HG03571 (cell line): ENCODE data around the gene PCMTD2.
"Not testable (repeated sequence)": the region's sequence is repeated elsewhere in the genome, so short reads cannot be mapped to it uniquely, and the experiment has no call there.

Experiments used
- ATAC-seq: cut with Tn5 transposase; IDR thresholded peaks from one replicate; pipeline ENCODE4 v1.9.1; 2021; ENCODE audit not compliant: unreplicated experiment

Gene PCMTD2

DNA sequence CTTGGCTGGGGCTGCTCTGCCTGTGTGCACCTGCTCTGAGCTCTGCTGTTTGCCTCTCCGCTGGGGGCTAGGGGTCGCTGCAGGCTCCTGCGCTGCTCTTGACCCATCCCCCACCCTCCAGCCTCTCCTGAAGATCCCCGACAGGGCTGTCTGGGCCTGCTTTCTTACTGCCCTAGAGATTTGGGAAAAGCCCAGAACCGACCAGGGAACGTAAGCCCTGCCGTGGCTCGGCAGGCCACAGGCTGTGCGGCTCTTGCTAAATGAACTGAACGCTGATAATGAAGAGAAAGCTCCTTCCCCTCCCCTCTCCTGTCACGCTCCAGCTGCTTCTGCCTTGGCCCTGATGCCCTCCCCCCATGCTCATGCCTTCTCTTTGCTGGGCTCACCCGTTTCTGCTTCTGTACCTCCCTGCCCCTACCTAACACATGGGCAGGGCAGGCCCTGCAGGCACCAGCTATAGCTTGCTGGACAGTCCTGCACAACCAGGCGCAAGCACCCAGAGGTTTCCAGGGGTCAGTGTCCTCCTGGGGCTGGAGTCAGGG, 32.0 kb upstream of the PCMTD2 start:
- ATAC-seq: no peak

DNA sequence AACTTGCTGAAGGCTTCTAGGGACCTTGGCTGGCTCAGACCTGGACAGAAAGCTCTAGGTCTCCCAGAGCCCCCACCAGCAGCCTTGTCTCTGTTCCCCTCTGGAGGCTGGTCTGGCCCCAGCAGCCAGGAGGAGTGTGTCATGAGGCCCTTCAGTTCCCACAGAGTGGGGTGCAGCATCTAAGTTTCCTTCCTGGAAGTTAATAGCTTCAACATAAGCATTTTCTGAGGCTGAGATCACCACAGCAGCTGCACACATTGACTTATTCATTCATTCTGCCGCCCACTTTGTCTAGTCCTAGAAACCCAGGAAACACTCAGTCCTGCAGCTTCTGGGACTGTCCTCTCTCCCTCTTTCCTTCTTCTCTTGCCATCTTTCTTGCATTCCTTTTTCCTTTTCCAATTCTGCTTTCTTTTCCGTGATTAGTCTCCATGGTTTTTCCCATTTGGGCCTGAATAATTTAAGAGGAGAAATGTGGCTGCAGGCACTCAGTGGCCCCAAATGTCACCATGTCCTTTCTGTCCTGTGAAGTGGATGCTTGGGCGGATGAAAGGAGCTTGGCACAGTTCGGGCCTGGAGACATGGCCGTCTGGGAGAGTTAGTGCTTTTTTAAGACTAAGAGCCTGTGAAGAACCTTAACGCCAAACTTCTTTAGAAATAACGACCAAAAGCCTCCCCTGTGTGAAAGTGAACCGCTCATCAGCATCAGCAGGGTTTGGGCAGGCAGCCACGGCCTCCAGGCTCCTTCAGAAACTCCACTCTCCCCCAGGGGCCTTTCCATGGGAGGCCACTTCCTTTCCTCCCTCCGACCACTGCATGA, 31.0 kb upstream of the PCMTD2 start:
- ATAC-seq: no peak

DNA sequence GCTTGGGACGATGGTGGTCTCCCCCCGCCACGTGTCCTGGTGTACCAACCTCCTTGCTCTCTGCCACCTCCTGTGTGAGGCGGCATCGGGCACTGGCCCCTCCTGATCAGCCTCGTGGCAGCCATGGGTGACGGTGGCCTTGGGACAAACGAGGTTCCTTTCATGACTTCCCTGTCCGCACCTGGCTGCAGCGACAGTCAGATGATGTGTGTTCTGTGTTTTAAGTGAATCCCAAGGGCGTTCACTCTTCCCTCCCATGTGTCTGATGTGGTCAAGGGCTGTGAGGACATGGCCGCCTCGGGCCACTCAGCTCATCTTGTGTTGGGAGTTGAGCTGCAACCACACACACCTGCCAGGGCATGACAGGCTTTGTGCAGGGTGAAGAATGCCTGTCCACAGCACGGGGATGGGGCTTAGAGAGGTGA, 30.4 kb upstream of the PCMTD2 start:
- ATAC-seq: no peak

DNA sequence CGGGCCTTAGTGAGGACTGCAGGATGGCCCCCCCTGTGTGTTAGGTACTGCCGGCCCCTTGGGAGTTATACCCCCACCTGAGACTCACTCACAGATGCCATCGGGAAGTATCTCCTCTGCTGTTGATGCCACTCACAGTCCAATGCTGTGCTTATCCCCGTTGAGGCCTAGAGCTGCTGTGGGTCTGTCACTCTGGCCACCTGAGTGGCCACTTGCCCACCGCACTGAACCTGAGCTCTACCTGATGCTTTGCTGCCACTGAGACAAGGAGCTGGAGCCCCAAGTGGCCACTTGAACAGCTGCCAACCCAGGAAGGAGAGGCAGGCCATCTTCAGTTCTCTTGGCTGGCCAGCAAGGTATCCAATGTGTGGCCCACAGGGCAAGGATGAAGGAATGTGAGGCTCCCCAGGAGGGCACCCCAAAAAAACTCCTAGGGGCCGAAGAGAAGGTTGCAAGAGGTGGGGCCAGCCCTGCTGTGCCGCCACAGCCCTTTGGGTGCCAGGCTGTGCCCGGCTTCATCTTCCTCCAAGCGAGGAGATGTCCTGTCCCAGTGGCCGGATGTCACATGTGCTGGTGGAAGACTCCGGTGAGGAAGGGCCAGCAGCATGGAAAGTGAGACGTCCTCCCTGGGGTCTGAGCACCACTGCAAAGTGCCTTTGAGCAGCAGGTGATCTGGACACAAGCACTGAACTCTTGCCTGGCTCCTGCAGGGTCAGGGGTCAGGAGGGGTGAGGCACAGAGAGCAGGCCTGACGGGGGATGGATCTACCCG, 29.5 kb upstream of the PCMTD2 start:
- no peak for ATAC-seq

DNA sequence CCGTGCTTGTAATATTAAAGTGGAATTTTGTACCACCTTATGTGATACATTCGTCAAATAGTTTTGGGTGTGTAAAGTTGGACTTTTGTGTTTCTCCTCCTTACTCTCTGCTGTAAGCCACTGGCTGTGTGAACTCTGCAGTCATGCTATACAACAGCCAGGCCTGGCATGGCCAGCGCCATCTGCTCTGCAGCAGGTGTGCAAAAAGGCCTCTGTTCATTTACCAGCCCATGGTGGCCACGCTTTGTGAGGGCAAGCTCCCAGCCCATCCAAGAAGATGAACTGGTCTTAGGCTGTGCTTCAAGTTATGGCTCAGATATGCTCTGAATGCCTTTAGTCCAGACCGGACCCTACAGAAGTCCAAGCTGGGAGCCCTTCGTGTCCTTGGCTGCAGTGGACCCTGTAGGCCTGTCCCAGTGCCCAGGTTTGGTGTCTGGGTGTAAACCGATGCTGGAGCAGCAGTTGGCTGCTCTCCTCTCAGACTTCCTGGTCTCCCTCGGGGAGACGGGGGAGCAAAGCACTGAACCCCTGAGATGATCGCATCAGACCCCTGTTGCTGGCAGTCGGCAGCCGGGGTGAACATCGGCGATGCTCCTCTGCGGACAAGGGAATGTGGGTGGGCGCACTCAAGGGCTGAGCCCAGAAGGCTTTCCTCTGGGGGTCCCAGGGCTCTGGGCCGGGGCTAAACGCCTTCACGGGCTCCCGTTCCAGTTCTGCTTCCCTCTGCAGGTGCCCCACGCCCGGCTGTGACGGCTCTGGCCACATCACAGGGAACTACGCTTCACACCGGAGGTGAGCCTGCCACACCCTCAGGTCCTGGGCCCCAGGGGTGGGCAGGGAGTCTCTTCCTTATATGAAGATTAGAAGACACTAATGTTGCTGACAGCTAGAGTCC, 28.6 kb upstream of the PCMTD2 start:
- ATAC-seq: no peak

DNA sequence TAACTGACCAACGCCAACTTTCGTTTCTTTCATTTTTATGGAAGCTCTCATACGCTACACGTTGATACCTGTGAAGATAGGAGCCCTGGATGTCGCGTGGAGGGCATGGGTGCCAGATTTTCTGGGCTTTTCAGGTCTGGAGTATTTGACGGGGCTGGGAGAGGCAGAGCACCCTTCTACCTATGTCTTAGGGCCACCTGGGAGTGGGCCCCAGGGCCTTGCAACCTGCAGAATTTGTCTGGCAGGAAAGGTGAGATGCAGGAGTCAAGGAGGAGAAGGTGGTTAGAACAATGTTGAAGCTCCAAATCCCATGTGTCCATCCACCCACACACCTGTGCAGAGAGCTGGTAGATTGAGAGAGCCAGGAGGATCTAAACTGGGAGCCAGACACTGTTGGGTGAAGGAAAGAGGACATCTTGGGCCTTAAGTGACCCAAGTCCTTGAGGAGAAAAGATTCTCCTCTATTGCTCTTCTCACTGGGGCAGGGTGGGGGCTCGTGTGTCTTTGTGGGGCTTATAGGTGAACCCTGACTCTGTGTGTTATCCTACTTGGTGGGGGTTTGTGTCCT, 27.4 kb upstream of the PCMTD2 start:
- no peak for ATAC-seq

DNA sequence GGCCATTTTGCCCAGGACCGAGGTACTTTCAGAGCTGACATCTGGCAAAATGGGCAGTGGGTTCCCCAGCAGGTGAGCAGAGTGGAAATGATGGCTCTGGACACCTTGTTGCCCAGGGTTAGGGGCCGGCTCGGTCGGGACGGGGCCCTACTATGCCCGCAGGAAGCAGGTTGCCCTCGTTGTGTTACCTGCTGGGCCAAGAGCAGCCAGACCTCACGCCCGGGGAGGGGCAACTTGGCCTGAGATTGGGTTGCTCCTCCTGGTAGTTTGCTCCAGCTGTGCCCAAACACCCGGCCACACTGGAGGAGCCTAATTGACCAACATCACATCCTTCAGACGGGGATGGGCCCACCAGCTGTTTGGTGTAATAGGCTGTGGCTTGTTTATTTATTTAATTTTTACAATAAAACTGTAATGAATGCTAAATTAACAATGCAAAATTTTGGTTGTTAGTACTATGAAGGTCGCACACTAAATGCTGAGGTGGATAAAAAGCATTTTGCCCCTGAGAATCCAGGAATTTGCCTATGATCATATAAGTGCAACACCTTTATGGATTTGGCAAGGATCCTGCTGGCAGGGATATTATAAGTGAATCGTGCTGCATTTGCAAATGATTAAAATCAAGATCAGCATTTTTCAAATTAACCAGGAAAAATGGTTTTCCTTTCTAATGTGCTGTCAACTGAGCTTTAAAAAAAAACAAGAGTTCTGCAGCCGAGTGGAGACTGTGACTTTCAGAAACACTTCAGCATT, 26.6 kb upstream of the PCMTD2 start:
- ATAC-seq: no peak

DNA sequence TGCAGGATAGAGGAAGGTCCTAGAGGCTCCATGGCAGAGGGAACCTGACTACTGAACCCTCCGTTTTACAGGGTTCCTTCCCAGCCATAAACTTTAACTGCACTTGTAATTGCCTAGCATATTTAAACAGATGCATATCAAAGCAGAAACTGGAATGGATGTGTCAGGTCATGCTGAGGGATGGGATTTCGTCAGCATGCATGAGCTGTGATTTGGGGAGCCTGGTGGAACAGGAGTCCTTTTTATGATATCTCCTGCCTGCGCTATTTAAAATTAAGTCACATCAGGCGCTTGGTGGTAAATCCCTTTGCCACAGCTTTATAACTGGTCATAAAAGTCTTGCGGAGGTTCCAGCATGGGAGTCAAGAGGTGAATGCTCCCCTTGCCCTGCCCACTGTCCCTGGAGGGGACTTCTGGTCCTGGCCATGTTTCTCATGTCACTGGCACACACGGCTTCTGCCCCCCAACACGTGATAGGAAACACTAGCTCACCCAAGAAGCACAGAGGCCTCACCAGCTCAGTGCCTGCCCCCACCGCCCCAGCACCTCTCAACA, 26.0 kb upstream of the PCMTD2 start:
- ATAC-seq: no peak

DNA sequence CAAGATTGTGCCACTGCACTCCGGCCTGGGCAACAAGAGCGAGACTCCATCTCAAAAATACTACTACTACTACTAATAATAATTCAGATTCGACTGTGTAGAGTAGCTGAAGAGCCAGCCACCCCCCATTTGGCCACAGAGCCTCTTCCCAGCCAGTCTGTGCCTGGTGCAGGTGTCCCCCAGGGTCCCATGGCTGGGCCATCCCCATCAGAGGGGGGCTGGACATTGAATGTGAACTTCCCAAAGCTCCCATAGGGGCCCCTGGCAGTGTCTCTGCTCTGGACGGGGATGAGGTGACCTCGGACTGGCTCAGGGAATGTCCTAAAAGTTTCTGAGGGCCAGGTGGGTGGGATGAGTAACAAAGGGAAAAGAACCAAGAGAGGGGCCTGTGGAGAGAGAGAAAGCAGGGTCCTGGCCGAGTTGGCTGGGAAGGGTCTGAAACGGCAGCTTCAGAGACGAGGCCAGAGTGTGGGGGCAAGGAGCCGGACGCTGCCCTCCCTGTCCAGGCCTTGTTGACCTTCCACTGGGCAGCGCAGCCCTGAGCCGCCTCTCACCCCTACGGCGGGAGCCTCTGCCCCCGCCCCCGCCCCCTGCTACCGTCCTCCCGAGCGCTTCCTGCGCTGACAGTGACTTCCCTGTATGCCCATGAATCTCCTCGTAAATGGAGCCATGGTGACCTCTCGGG, 24.9 kb upstream of the PCMTD2 start:
- ATAC-seq: no peak

DNA sequence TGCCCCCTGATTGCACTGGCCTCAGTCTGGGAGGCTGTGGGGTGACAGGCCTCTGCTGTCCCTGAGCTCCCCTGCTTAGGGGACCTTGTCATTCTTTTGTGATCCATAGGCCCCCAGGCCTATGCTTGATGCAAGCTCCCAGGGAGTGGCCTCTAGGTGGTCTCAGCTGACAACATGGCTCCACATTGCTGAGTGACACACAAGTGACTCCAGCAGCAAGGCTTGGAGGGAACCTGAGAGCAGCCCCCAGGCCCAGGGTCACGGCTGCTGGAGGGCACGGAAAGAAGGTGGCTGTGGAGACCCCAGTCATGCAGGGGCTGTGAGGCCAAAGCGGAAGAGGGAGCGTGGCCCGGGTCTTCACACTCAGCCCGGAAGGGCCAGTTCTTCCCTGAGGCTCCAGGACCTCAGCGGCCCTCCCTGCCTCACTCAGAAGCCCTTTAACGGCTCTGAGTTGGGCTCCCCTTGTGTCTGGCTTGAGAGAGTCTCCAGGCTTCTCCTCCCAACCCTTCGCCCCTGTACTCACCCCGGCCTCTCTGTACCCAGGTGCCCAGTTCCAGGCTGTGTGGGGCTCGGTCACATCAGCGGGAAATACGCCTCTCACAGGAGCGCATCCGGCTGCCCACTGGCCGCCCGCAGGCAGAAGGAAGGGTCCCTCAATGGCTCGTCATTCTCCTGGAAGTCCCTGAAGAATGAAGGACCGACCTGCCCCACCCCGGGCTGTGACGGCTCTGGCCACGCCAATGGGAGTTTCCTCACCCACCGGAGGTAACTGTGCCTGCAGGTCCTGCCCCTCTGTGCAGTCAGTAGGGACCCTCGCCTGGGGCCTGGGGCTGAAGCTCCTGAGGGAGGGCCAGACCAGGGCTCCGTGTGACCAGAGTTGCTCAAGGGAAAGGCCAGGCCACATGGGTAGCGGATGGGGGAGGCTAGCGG, 23.7 kb upstream of the PCMTD2 start:
- ATAC-seq: no peak

DNA sequence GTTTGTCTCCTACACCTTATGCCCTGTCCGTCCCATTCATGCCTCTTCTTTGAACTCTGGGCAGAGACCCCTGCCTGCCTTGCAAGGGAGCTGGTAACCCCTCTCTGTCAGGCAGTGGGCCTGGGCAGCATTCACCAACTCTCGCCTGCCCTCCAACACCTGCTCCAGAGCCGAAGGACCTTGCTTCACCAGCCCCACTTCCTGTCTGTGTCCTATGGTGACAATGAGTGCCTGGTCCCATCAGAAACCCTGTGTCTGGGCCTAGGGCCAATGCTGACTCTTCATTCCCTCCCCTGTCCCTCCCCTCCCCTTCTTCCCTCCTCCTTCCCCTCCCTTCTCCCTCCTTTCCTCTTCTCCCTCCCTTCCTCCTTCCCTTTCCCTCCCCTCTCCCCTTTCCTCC, 22.8 kb upstream of the PCMTD2 start:
- no peak for ATAC-seq

DNA sequence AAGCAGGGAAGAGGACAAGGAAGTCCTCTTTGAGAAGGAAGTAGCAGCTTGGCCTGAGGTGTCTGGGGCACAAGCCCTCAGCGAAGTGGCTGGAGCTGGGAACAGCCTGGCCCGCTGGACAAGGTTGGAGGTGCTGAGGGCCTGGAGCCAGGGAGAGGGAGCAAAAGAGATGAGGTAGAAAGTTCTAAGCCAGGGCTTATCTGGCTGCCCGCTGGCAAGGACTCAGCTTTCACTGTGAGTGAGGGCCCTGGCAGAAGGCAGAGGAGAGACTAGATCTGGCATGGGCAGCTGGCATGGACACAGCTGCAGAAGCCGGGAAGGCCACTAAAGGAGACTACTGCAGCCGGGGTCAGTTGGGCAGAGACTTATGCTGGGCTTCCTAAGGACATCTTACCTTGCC, 21.8 kb upstream of the PCMTD2 start:
- no peak for ATAC-seq

DNA sequence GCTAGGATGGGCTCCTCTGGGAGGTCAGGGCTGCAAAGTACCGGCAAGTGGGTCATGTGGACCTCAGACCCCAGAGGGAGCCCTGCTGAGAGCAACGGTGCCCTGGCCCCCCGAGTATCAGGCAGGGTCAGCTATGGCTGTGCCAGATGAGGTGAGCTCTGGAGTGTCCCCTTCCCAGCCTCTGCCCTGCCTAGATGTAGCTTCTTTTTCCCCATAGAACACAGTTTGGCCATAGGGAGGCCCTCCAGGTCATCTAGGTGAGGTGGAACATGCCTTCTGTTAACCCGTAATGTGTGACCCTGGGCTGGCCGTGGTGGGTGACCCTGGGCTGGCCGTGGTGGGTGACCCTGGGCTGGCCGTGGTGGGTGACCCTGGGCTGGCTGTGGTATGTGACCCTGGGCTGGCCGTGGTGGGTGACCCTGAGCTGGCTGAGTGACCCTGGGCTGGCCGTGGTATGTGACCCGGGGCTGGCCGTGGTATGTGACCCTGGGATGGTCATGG, 21.2 kb upstream of the PCMTD2 start:
- ATAC-seq: no peak

DNA sequence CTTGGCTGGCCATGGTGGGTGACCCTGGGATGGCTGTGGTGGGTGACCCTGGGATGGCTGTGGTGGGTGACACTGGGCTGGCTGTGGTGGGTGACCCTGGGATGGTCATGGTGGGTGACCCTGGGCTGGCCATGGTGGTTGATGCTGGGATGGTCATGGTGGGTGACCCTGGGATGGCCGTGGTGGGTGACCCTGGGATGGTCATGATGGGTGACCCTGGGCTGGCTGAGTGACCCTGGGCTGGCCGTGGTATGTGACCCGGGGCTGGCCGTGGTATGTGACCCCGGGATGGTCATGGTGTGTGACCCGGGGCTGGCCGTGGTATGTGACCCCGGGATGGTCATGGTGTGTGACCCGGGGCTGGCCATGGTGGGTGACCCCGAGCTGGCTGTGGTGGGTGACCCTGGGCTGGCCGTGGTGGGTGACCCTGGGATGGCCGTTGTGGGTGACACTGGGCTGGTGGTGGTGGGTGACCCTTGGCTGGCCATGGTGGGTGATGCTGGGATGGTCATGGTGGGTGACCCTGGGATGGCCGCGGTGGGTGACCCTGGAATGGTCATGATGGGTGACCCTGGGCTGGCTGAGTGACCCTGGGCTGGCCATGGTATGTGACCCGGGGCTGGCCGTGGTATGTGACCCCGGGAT, 20.5 kb upstream of the PCMTD2 start:
- ATAC-seq: not testable (repeated sequence)

DNA sequence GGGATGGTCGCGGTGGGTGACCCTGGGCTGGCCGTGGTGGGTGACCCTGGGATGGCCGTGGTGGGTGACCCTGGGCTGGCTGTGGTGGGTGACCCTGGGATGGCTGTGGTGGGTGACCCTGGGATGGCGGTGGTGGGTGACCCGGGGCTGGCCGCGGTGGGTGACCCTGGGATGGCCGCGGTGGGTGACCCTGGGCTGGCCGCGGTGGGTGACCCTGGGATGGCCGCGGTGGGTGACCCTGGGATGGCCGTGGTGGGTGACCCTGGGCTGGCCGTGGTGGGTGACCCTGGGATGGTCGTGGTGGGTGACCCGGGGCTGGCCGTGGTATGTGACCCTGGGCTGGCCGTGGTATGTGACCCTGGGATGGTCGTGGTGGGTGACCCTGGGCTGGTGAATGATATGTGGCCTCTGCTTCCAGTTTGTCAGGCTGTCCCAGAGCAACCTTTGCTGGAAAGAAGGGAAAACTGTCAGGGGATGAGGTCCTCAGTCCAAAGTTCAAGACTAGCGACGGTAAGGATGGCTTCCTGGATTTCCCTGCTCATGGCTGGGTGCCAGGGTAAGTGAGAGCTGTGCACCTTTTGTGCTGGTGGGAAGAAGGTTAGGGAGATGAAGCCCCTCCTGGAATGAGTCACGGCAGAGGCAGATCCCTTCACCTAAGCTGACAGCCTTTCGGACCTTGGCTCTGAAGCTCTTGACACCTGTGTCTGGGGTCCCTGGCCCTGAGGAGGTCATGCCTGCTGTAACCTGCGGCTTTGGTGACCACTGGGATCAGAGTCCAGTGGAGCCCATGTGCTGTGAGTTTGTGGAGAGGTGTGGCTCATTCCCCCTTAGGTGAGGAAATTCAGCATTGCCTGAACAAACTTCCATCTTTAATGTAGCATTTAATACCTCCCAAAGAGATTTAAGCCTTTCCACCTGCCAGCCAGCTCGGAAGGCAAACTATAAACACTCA, 19.1 kb upstream of the PCMTD2 start:
- no peak for ATAC-seq

DNA sequence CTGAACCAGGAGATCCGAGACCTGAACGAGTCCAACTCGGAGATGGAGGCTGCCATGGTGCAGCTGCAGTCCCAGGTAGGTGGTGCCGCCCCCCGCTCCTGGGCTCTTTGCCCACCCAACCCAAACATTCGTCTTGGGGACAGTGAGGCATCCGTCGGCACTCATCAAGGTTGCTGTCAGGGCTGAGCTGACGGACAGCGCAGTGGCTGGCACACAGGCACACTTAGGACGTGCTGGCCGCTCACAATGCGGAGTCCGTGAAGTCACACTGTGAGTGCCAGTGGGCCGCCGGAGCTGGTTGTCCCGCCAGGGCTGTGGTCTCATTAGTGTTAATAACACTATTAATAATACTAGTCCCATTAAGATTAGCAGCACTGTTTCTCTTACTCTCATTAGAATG, 18.2 kb upstream of the PCMTD2 start:
- no peak for ATAC-seq
